OCI-LY1 (cell line): ENCODE results near the gene EOMES.

Experiments
- H2AFZ ChIP-seq: fragments of 200-600 bp; sonication (generic), shearing (Covaris generic); 2 replicates; pipeline ENCODE4 v1.6.0; 2014; ENCODE audit warnings: antibody characterized with exemption, mild to moderate bottlenecking, low read length
- H3F3A ChIP-seq: fragments of 200-600 bp; sonication (generic), shearing (Covaris generic); 2 replicates; pipeline ENCODE4 v1.6.0; 2014; ENCODE audit warnings: mild to moderate bottlenecking, antibody characterized with exemption, low read length, moderate library complexity; ENCODE audit not compliant: insufficient read depth
- H3K27ac ChIP-seq: fragments of 200-600 bp; sonication (generic); 2 replicates; pipeline ENCODE4 v1.5.1; 2014; ENCODE audit warnings: low read length, mixed run types, mild to moderate bottlenecking, low read depth; ENCODE audit not compliant: poor library complexity, severe bottlenecking
- H3K27me3 ChIP-seq: fragments of 200-600 bp; sonication (generic); 2 replicates; pipeline ENCODE4 v1.6.0; 2014; ENCODE audit warnings: antibody characterized with exemption, mild to moderate bottlenecking, low read length, moderate library complexity; ENCODE audit not compliant: insufficient read depth
- H3K36me3 ChIP-seq: fragments of 200-600 bp; sonication (generic); 2 replicates; pipeline ENCODE4 v1.6.1; 2014; ENCODE audit warnings: mild to moderate bottlenecking, antibody characterized with exemption, low read length, moderate library complexity, mixed read lengths; ENCODE audit not compliant: insufficient read depth
- H3K4me1 ChIP-seq: fragments of 200-600 bp; sonication (generic); 2 replicates; pipeline ENCODE4 v1.5.1; 2014; ENCODE audit warnings: mild to moderate bottlenecking, low read length, moderate library complexity; ENCODE audit not compliant: insufficient read depth, severe bottlenecking
- H3K4me2 ChIP-seq: fragments of 200-600 bp; sonication (generic), shearing (Covaris generic); 2 replicates; pipeline ENCODE4 v1.6.1; 2014; ENCODE audit warnings: low read length
- H3K4me3 ChIP-seq: fragments of 200-600 bp; sonication (generic); 2 replicates; pipeline ENCODE4 v1.5.1; 2014; ENCODE audit warnings: low read length, low read depth, mild to moderate bottlenecking, mixed read lengths; ENCODE audit not compliant: poor library complexity, severe bottlenecking
- H3K79me2 ChIP-seq: fragments of 200-600 bp; shearing (Covaris generic); 2 replicates; pipeline ENCODE4 v1.6.1; 2016; ENCODE audit warnings: mixed run types, low read length, mixed read lengths; ENCODE audit not compliant: insufficient read depth
- H3K9ac ChIP-seq: fragments of 200-600 bp; sonication (generic), shearing (Covaris generic); 2 replicates; pipeline ENCODE4 v1.6.1; 2014; ENCODE audit warnings: mild to moderate bottlenecking, low read length, mixed read lengths
- H3K9me2 ChIP-seq: fragments of 200-600 bp; sonication (generic), shearing (Covaris generic); 2 replicates; pipeline ENCODE4 v1.6.1; 2014; ENCODE audit warnings: low read depth, mild to moderate bottlenecking, low read length, mixed read lengths
- H3K9me3 ChIP-seq: fragments of 200-600 bp; shearing (Covaris generic); 2 replicates; pipeline ENCODE4 v1.6.1; 2014; ENCODE audit warnings: low read length, mixed read lengths
- H4K20me1 ChIP-seq: fragments of 200-600 bp; sonication (generic), shearing (Covaris generic); 2 replicates; pipeline ENCODE4 v1.6.0; 2016; ENCODE audit warnings: mild to moderate bottlenecking, low read length; ENCODE audit not compliant: insufficient read depth
- CTCF ChIP-seq: fragments of 200-600 bp; sonication (generic), shearing (Covaris generic); IDR thresholded peaks from 2 replicates; pipeline ENCODE4 v1.5.1; 2017; ENCODE audit warnings: mild to moderate bottlenecking, antibody characterized with exemption, low read length, moderate library complexity, mixed read lengths
- EZH2 ChIP-seq: fragments of 200-600 bp; sonication (generic), shearing (Covaris generic); IDR thresholded peaks from 2 replicates; pipeline ENCODE4 v1.8.0; 2017; ENCODE audit warnings: borderline replicate concordance, mixed run types, mild to moderate bottlenecking, antibody characterized with exemption, low read length, moderate library complexity, mixed read lengths

Gene EOMES

GRCh38 chr3:27713435-27714145 lies 8.5 kb downstream of the EOMES start:
- H3K79me2 ChIP-seq: no peaks in the 10 kb centered on the region
- no peak for TF ChIP-seq CTCF
- no peaks in the 10 kb centered on the region for H3K9me2 ChIP-seq
- H3K4me3 ChIP-seq: no peak overlapping the region
- H3K27me3 ChIP-seq: no peaks in the 10 kb centered on the region
- H3K9ac ChIP-seq: no peak overlapping the region
- H3F3A ChIP-seq: no peaks in the 10 kb centered on the region
- no peak overlapping the region for H3K27ac ChIP-seq
- H3K9me3 ChIP-seq: no peaks in the 10 kb centered on the region
- no peaks in the 10 kb centered on the region for H4K20me1 ChIP-seq
- H3K36me3 ChIP-seq: no peaks in the 10 kb centered on the region
- H2AFZ ChIP-seq: no peak overlapping the region
- H3K4me2 ChIP-seq: no peak overlapping the region
- no peaks in the 10 kb centered on the region for H3K4me1 ChIP-seq

- Histone ChIP-seq H2AFZ (no peak overlapping the region), H3K79me2 (no peaks in the 10 kb centered on the region), H3F3A (no peaks in the 10 kb centered on the region), H3K27me3 (no peaks in the 10 kb centered on the region), H3K9me3 (no peaks in the 10 kb centered on the region), H3K4me2 (no peak overlapping the region), H3K36me3 (no peaks in the 10 kb centered on the region), H3K4me3 (no peak overlapping the region), H3K9ac (no peak overlapping the region), H4K20me1 (no peaks in the 10 kb centered on the region), H3K9me2 (no peaks in the 10 kb centered on the region), H3K4me1 (no peaks in the 10 kb centered on the region), H3K27ac (no peak overlapping the region)
- TF ChIP-seq EZH2 (no peak), CTCF (no peak)
Observed at GRCh38 chr3:27713078-27713423, 9.1 kb downstream of the EOMES start.

GRCh38 chr3:27712136-27713077 lies 9.7 kb downstream of the EOMES start:
- Histone ChIP-seq H3K4me2 (peak overlapping the region; percentile 56), H3K9ac (no peak overlapping the region)

More at GRCh38 chr3:27712136-27713077, 9.7 kb downstream of the EOMES start:
- no peaks in the 10 kb centered on the region for H3K27me3 ChIP-seq
- no peaks in the 10 kb centered on the region for H3K9me3 ChIP-seq
- H3K27ac ChIP-seq: no peak overlapping the region
- no peaks in the 10 kb centered on the region for H3K9me2 ChIP-seq
- TF ChIP-seq CTCF (peak; percentile 70), EZH2 (no peak)
- H3K79me2 ChIP-seq: no peaks in the 10 kb centered on the region
- no peaks in the 10 kb centered on the region for H4K20me1 ChIP-seq
- no peaks in the 10 kb centered on the region for H3K4me1 ChIP-seq
- no peaks in the 10 kb centered on the region for H3K36me3 ChIP-seq
- H3F3A ChIP-seq: no peaks in the 10 kb centered on the region
- peak overlapping the region; percentile 37 for H3K4me3 ChIP-seq
- no peak overlapping the region for H2AFZ ChIP-seq
